ENCODE results near the gene CHCHD1.
"Not testable (repeated sequence)": the region's sequence is repeated elsewhere in the genome, so short reads cannot be mapped to it uniquely, and the experiment has no call there.

CHCHD1 gene

DNA sequence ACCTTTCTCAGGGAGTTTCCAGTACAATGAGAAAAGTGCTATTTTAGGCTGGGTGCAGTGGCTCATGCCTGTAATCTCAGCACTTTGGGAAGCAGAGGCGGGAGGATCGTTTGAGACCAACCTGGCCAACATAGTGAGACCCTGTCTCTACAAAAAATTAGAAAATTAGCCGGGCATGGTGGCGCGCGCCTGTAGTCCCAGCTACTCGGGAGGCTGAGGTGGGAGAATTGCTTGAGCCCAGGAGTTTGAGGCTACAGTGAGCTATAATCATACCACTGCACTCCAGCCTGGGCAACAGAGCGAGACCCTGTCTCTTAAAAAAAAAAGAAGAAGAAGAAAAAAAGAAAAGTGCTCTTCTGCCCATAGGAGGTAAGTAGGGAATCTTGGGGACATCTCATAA lies 14.2 kb downstream of the CHCHD1 start:
- not testable (repeated sequence) for DNase-seq

DNA sequence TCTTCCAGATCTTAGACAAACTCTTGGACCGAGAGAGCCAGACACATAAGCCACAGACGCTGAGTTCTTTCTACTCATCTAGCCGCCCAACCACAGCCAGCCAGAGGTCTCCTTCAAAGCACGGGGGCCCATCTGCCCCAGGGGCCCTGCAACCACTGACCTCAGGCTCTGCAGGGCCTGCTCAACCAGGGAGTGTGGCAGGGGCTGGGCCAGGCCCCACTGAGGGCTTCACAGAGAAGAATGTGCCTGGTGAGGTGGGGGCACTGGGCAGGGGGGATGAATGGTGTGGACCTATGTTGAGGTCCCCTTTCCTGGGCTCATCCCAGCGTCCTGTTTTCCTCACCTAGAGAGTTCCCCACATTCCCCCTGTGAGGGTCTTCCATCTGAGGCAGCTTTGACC lies 14.9 kb downstream of the CHCHD1 start:
- DNase-seq: no peak

DNA sequence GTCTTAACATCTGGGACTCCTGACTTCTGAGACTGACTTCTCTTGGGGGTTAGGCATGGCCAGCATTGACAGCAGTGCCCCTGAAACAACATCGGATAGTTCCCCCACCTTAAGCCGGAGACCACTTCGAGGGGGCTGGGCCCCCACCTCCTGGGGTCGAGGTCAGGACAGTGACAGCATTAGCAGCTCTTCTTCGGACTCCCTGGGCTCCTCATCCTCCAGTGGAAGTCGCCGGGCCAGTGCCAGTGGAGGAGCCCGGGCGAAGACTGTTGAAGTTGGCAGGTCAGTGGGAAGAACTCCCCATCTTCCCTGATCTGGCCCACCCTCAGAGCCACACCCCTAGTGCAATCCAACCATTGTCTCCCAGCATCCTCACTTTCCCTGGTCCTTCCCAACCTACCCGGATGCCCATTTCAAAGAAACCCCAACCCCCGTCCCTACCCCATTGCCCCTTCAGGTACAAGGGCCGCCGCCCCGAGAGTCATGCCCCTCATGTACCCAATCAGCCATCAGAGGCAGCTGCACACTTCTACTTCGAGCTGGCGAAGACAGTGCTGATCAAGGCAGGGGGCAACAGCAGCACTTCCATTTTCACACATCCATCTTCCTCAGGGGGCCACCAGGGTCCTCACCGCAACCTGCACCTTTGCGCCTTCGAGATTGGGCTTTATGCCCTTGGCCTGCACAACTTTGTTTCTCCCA lies 15.6 kb downstream of the CHCHD1 start:
- DNase-seq: no peak

DNA sequence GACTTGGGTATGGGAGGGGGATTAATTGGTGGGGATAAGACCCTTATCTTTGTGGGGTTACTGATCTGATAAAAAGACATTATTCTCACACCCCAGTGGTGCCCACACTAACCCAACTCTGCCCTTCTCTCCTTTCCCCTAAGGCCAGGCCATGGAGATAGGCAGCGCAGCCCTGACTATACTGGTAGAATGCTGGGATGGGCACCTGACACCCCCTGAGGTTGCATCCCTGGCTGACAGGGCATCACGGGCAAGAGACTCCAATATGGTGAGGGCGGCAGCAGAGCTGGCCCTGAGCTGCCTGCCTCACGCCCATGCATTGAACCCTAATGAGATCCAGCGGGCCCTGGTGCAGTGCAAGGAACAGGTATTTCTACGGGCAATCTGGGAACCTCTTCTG lies 16.2 kb downstream of the CHCHD1 start:
- DNase-seq: no peak

DNA sequence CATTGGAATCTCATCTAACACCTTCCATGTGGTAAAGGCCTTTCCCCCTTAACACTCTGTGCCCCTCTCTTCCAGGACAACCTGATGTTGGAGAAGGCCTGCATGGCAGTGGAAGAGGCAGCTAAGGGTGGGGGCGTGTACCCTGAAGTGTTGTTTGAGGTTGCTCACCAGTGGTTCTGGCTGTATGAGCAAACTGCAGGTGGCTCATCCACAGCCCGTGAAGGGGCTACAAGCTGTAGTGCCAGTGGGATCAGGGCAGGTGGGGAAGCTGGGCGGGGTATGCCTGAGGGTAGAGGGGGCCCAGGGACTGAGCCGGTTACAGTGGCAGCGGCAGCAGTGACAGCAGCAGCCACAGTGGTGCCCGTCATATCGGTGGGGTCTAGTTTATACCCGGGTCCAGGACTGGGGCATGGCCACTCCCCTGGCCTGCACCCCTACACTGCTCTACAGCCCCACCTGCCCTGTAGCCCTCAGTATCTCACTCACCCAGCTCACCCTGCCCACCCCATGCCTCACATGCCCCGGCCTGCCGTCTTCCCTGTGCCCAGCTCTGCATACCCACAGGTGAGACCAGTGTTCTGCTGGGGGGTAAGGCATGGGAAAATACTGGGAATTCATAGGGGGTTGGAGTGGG lies 17.2 kb downstream of the CHCHD1 start:
- no peak for DNase-seq

DNA sequence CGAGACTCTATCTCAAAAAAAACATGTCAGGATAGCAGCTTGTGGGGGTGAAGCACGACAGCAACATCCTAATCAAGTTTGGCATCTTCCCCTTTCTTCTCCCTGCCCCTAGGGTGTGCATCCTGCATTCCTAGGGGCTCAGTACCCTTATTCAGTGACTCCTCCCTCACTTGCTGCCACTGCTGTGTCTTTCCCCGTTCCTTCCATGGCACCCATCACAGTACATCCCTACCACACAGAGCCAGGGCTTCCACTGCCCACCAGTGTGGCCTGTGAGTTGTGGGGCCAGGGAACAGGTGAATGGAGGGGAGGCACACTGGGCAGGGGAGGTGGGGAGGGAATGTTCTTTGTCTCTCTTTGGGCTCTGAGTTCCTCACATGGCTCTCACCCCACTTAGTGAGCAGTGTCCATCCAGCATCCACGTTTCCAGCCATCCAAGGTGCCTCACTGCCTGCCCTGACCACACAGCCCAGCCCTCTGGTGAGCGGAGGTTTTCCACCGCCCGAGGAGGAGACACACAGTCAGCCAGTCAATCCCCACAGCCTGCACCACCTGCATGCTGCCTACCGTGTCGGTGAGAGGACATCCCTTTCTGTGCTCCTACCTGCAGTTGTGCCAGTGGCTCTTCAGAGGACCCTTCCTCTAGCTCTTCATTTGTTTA lies 18.2 kb downstream of the CHCHD1 start:
- no peak for DNase-seq

DNA sequence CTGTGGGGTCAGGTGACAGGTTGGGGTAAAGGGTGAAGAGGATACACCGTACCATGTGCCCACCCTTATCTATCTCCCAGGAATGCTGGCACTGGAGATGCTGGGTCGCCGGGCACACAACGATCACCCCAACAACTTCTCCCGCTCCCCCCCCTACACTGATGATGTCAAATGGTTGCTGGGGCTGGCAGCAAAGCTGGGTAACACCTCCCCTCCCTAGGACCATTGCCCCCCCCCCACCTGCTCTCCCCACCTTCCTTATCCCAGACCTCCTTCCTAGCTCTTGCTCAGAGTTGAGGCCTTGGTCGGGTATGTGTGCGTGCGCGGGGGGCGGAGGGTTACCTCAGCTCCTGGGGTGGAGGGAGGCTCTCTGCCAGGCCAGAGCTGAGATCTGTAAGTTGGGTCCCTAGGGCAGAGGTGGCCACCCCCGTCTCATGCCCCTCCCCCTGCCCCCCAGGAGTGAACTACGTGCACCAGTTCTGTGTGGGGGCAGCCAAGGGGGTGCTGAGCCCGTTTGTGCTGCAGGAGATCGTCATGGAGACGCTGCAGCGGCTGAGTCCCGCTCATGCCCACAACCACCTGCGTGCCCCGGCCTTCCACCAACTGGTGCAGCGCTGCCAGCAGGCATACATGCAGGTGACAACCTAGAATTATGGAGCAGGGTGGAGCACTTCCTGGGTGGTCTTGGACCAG lies 18.9 kb downstream of the CHCHD1 start:
- no peak for DNase-seq

DNA sequence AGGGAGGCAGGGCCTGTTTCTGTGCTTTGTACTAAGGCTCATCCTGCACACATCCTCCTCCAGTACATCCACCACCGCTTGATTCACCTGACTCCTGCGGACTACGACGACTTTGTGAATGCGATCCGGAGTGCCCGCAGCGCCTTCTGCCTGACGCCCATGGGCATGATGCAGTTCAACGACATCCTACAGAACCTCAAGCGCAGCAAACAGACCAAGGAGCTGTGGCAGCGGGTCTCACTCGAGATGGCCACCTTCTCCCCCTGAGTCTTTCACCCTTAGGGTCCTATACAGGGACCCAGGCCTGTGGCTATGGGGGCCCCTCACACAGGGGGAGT lies 19.4 kb downstream of the CHCHD1 start:
- DNase-seq: no peak

DNA sequence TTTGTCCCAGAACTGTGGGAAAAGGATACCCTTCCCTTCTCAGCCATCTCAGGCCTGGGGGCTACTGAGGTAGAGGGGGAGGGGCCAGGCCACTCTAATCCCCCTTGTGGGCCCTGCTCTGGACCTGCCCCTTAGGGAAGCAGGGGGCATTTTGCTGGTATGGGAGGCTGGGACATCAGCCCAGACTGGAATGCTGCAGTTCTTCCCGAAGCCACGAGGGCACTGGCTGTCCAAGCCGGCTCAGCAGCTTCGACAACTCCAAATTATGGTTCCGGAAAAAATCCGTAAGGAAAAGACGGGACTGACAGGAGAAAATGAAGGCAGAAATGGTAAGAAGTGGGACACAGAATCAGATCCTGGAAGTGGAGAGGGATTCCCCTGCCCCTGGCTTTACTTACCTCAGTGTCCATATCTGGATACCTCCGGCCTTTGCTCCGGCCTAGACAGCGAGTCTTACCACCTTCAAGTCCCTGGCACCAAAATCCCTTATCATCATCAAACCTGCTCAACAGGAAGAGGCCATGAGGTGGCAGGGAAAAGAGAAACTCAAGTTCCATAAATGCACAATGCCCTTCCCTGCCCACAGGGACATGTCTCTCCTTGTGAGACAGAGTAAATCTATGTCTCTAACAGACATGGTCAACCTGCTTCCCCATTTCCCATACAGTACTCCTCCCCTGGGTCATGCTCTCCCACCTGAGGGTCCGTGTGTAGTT lies 20.6 kb downstream of the CHCHD1 start:
- no peak for DNase-seq

DNA sequence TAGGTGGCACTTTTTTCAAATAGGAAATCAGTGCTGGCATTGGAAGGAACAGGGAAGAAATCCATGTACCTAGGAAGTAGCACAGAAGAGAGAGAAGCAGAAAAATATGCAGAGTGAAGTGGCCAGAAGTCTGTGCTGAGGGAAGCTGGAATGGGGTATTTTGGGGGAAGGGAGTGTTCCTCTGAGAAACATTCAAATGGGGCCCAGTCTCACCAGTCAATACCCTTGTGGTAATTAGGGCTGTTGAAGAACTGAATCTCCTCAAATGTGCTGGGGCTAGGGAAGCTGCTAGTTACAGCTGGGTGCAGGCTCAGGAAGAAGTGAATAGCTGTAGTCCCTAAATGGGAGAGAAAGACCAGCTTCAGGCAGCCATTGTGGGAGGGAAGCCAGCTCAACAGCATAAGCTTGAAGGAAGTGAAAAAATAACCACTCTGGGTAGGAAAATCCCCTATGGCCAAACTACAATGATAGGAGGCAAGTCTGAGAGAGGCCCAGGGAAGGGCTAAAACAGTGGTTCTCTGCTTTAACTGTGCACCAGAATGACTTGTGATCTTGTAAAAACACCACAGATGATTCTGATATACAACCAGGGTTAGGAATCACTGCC lies 21.9 kb downstream of the CHCHD1 start:
- DNase-seq: no peak

DNA sequence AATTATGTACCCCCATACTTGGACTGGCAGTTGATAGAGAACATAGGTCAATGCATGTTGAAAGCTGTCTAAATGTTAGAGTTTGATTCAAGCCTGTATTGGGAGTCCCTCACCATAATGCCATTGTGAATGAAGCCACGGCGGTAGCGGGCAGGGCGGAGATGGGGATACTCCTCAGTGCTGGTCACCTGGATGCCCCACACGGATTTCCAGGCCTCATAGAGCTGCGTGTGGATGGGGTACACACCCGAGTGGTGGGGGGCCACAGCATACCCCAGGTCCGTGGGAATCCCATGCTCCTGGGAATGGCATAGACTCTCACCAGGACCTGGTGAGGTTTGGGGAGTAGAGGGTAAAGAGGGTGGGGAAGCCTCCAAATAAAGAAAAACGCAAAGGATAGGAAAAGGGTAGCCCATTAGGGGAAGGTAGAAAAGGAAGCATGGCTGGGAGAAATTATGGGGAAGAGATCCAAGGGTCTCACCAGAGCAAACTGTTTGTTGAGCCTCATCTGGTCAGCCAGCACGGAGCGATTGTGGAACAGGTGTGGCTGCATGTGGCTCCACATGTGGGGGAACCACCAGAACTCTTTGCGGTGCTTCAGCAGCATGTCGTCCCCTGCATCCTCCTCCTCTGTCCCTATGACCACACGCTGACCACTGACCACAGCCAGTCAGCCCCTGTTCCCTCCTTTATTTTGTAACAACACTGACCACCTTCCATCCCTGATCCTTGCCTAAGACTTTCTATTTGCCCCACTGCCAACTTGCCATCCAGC lies 24.5 kb downstream of the CHCHD1 start:
- DNase-seq: no peak

DNA sequence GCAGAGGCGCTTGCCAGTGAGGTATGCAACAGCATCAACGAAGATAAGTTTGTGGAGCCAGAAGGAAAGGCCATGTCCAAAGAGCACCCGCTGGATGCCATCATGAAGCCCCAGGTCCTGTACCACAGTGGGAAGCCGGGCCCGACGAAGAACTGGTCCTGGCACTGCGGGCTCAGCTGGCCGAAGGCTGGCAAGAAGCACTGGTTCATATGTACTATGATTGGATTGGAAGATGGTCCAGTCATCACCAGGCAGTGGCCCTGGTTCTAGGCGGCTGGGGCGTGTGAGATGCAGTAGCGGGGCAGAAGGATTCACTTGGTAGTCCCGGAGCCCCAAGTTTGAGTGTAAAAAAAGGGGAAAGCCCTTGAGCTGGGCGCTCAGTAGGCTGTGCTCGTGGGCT lies 25.6 kb downstream of the CHCHD1 start:
- no peak for DNase-seq

DNA sequence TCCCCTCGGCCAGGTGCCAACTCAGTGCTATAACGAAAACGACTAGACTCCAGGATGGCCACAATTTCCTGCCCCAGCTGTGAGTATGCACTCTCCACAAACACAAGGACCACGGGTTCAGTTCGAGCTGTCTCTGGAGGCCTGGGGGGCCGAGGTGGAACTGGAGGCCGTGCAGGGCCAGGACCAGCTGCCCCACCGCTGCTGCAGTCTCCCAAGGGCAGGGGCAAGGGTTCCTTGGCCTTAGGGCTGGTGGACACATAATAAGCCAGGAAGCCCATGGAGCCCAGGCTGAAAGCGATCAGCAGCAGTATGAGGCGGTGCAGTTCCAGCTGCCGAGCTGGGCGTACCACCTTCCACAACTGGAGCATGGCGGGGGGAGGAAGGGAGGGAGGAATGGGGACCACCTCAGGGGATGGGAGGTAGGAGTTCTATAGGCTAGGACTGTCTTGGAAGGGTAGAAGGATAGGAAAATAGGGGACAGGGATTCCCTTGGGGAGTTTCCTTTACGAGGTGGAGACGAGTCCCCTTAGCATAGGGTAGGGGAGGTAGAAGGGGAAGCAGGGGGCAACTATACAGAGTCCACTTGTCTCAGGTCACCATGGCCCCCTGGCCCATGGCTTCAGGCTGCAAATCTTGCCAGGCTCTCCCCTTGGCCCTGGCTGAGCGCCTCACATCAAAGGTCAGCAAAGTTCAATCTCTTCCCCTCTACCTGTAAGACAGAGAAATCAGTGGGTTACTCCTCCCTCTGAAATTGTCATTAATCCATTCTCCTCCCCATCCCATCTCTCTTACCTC lies 26.4 kb downstream of the CHCHD1 start:
- DNase-seq: no peak

DNA sequence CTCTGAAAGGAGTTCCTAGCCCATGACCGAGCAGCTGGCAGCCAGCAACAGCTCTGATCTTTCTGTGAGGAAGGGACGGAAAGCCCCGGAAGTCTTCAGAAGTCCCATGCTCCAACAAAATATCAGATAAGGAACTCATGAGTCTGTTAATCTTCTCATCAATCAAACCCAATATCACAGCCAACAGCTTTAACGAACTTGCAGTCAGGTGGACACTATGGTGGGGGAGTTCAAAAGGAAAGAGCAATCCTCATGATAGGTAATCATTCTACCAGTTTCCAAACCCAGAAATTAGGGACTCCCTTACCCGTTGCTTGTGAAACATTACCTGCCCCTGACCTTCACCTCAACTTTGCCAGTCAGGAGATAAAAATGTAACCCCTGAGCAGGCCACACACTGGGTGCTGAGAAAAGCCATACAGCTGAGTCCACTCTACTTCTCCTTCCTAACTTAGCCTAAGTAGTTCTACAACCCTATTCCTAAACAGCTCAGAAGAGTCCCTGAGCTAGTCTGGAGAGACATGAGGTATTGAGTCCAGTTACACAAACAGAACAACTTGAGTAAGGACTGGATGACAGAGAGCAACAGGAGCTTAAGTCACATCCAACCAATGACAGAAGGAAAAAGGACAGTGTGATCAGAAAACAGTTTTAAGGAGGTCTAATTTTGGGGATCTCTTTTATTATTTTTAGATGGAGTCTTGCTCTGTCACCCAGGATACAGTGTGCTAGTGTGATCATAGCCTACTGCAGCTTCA lies 27.4 kb downstream of the CHCHD1 start:
- no peak for DNase-seq

DNA sequence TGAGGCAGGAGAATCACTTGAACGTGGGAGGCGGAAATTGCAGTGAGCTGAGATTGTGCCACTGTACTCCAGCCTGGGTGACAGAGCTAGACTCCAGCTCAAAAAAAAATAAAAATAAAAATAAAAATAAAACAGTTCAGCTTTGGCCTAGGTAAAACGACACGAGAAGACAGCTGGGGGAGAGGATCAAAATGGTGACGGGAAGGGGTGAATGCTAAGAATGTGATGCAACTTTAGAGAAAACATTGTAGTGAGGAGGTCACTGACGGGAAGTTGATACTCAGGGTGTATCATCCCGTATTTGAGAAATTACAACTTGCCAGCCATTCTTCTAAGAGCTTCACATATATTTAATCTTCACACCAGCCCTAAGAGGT lies 28.5 kb downstream of the CHCHD1 start:
- DNase-seq: peak; percentile 43

DNA sequence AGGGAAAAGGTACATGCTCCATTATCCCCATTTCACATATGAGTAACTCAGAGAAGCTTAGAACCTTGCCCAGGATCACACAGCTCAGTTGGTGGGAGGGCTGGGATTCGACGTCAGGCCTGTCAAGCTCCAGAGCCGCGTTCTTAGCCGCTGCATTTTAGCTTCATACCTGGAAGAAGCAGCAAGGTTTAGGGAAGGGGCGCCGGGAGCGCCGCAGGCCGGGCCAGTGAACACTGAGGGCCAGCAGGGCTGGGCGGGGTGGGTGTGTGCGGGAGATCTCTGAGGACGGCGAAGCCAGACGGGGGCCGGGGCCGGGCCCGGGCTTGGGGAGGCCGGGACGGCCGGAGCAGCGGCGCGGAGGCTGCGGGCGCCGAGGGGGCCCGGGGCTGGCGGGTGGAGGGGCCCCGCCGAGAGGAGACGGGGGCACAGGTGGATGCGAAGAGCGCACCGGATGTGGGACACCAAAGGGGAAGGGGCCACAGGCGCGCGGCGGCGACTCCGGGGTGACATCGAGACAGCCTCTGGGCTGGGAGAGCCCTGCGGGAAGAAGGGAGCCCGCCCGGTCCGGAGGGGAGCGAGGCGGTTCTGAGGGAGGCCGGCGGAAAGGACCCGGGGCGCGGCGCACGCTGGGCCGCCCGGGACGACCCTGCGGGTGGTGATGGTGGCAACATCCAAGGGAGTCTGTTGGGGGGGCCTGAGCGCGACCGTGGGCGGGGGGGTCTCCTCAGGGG lies 29.1 kb downstream of the CHCHD1 start:
- peak; percentile 71 for DNase-seq

DNA sequence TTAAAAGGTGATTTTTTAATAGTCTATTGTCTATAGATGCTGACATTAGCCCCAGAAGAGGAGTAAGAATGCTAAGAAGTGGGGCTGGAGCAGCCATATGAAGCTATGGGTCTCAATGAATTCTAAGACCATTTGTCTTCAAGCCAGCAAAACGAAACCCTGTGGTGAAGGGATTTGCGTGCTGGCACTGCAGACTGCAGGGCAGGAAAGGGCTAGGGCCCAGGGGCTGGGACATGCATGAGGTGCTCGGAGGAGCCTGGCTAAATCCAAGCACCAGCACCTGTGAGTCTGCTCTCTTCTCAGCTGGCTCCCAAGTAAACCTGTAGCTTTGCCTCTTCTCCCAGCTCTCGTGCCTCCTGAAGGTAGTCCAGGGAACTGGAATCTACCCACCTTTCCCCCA lies 30.8 kb downstream of the CHCHD1 start:
- DNase-seq: no peak

DNA sequence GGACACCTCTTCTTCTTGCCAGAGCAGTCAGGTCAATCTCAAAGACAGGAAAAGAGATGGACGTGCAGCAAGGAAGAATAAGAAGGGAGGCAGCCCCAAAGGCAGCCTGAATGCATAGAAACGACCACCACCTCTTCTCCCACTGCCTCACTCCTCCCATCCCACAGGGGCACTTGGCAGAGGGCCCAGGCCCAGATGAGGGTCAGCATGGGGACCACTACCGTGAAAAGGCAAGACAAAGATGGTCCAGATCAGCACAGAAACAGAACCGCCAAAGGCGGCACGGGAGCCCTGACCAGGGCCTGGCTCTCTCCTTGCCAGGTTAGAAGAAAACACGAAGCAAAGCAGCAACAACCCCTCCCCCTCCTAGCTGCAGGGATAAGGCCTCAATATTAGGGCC lies 31.5 kb downstream of the CHCHD1 start:
- DNase-seq: no peak

DNA sequence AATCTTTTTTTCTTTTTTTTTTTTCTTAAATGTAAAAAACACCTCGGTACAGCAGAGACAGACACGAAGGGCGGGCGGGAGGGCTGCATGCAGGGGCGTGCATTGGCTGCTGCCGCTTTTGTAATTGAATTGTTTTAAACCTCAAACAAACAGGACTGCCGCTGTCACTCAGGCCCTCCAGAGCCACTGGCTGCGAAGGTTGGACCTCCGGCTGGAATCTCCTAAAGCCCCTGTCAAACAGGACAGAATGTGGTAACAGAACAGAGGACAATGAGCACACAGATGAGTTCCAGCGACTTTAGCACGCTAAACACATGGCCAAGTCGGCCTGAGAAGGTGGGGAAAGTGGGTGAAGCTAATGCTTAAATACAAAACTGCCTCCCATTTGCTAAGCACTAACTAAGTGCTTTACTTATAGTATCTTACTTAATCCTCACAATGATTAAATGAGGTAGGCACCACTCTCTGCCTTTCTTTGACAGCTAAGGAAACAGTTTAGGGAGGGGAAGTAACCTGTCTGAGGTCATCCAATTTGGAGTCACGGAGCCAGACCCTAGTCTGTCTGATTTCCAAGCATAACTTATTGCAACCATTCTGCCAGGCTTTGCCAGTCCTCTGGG lies 32.5 kb downstream of the CHCHD1 start:
- DNase-seq: no peak

Data from CD4-positive, alpha-beta T cell treated with Interleukin-10 for 1 hour (primary cell).